AG09319 (cell line): ENCODE results near the gene SYT9.

ENCODE experiments used
- DNase-seq: peaks from one replicate; pipeline ENCODE4 v3.0.0-alpha.2; 2010; ENCODE audit warnings: low read depth; ENCODE audit errors: extremely low read depth
- TF ChIP-seq, protein P1 (sequence below): IDR thresholded peaks from 2 replicates; pipeline ENCODE4 v1.5.1; 2011; ENCODE audit warnings: low read depth, mild to moderate bottlenecking, inconsistent platforms, low read length, moderate library complexity

The SYT9 gene, protein sequence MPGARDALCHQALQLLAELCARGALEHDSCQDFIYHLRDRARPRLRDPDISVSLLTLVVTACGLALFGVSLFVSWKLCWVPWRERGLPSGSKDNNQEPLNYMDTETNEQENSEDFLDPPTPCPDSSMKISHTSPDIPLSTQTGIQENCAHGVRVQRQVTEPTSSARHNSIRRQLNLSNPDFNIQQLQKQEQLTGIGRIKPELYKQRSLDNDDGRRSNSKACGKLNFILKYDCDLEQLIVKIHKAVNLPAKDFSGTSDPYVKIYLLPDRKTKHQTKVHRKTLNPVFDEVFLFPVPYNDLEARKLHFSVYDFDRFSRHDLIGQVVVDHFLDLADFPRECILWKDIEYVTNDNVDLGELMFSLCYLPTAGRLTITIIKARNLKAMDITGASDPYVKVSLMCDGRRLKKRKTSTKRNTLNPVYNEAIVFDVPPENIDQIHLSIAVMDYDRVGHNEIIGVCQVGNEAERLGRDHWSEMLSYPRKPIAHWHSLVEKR

DNA sequence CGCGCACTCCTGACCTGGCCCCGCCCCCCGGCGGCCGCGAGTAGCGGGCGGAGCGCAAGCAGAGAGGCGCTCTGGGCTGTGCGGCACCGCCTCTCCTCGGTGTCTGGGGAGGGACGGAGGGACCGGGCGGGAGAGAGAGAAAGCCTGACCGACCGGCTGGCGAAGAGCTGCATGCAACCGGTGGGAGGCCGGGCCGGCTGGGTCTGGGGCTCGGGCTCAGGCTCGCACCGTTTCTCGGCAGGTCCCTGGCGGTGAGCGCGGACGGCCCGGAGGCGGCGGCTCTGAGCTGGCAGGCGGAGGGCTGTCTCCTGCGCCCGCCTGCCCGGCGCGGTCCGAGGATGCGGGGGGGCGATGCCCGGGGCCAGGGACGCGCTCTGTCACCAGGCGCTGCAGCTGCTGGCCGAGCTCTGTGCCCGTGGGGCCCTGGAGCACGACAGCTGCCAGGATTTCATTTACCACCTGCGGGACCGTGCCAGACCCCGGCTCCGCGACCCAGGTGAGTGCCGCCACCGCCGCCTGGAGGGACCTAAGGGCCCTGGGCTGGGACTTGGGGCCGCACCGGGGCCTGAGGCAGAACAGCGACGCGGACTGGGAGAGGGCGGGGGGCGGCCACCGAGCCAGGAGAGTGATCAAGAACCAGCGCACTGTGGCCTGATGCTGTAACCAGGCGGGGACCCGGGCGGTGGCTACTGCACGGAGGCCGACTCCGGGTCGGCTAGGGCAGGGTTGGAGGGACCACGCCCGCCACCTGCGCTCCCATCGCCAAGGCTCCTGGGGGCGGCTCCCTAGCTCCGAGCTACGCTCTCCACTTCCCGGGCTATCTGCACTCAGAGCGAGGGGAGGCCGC lies at the start of gene SYT9:
SYT9 (plus strand) TSS at position 69 of the 847 bp plus-strand sequence; CDS start at position 352, 283 bp downstream.
- TF ChIP-seq, protein P1, sequence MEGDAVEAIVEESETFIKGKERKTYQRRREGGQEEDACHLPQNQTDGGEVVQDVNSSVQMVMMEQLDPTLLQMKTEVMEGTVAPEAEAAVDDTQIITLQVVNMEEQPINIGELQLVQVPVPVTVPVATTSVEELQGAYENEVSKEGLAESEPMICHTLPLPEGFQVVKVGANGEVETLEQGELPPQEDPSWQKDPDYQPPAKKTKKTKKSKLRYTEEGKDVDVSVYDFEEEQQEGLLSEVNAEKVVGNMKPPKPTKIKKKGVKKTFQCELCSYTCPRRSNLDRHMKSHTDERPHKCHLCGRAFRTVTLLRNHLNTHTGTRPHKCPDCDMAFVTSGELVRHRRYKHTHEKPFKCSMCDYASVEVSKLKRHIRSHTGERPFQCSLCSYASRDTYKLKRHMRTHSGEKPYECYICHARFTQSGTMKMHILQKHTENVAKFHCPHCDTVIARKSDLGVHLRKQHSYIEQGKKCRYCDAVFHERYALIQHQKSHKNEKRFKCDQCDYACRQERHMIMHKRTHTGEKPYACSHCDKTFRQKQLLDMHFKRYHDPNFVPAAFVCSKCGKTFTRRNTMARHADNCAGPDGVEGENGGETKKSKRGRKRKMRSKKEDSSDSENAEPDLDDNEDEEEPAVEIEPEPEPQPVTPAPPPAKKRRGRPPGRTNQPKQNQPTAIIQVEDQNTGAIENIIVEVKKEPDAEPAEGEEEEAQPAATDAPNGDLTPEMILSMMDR: no peak
- no peak for DNase-seq

DNA sequence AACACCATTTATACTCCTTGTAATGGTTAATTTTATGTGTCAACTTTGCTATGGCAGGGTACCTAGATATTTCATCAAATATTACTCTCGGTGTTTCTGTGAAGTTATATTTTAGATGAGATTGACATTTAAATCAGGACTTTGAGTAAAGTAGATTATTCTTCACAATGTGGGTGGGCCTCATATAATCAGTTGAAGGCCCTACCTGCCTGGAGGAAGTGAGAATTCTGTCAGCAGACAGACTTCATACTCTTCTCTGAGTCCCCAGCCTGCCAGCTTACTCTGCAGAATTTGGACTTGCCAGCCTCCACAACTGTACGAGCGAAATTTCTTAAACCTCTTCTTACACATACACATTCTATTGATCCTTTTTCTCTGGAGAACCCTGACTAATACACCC lies 49.3 kb upstream of the SYT9 start:
- TF ChIP-seq, protein P1: no peak
- DNase-seq: no peak

DNA sequence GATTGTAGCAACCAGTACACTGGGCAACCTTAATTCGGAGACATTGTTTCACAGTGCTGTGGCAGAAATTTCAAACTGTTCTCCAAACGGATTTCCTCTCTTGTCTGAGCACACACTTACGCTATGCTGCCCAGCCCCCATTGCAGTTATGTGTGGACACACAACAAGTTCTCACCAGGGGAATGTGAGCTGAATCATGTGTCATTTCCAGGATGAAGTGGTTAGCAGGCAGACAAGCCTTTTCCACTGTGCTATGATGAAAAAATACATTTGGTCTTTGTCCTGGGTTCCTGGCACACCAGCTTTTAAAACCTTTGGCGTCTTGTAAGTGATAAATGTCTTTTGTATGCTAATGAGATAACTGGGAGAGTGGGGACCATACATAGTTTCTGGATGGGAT lies 46.9 kb upstream of the SYT9 start:
- no peak for DNase-seq
- TF ChIP-seq, protein P1: no peak

DNA sequence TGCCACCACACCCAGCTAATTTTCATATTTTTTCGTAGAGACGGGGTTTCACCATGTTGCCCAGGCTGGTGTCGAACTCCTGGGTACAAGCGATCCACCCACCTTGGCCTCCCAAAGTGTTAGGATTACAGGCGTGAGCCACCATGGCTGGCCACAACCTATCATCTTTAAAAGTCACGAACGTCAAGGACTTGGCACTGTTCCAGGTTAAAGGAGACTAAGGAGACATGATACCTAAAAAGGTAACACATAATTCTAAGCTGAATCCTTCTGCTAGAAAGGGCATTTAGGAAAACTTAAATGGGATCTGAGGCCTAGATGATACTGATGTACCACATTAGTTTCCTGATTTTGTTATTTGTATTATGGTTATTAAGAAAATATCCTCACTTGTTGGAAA lies 43.3 kb upstream of the SYT9 start:
- no peak for DNase-seq
- TF ChIP-seq, protein P1: no peak

DNA sequence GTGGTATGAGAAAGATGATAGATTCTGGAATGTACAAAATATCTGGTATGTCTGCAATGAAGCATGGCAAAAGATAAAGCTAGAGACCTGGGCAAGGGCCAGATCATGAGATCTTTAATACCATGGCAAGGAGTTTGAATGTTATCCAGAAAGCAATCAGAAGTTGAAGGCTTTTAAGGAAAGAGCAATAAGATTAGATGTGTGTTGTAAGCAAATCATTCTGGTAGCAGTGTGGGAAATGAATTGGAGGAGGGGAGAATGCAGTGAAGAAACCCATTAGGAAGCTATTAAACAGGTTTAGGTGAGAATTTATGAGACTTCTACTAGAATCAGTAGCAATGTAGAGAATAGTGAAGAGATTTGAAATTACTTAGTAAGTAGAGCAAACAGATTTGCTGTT lies 32.2 kb upstream of the SYT9 start:
- TF ChIP-seq, protein P1: no peak

DNA sequence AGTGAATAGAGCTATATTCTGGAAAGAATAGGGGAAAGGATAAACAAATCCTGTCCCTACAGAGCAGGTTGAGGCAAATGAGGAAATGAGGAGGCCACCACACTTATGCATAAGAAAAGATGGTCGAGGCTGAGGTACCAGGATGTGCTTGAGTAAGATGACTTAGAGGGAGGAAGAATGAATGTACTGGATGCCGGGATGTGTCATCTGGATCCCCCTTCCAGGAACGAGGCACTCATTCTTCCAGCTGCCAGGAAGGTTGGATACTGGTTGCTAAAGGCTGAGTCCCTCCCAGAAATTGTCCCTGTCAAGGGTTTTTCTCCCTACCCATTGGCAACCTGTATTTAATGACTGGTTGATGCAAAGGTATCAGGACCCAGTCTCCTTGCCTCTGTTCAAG lies 31.1 kb upstream of the SYT9 start:
- TF ChIP-seq, protein P1: no peak
- no peak for DNase-seq

More for the DNA sequence above, 32.2 kb upstream of the SYT9 start:
- DNase-seq: no peak

DNA sequence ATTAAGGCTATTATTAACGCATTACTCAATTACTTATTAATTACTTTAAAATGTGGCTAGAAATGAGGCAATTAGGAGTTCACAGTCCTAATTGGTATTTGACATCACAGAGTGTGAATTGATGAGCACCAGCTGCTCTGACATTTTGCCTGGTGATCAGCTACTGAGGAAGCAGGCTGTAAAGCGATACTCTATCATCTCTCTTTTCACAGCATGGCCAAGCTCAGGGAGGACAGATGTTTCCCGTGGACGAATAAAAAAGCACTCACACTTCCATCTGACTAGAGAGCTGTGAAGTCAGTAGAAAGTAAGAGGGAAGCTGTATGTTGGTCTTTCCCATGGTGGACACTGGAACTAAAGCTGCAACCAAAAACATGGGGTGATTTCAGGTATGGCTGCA lies 29.1 kb upstream of the SYT9 start:
- no peak for DNase-seq
- TF ChIP-seq, protein P1: no peak
